GM23338 (cell line): ENCODE results near the gene PHLPP2. TPM values are rescaled to one million over a fixed set of nuclear protein-coding genes. Genes with fewer than 3 reads are reported as not detected.

ENCODE experiments used
- ATAC-seq: fragments of 200-7000 bp; cut with Tn5 transposase; 3 replicates; pipeline ENCODE4 v1.9.1; 2020
- DNase-seq: peaks from one replicate; pipeline ENCODE4 v3.0.0-alpha.2; 2015; ENCODE audit warnings: low spot score
- H2AFZ ChIP-seq: fragments of 200-600 bp; sonication (generic); 2 replicates; pipeline ENCODE4 v1.8.0; 2016; ENCODE audit warnings: antibody characterized with exemption, mild to moderate bottlenecking, moderate library complexity
- H3F3A ChIP-seq: fragments of 200-600 bp; sonication (generic); replicated peaks from 2 replicates; pipeline ENCODE4 v1.8.0; 2017; ENCODE audit warnings: antibody characterized with exemption, mixed run types, low read depth
- H3K27ac ChIP-seq: fragments of 200-600 bp; sonication (generic); 2 replicates; pipeline ENCODE4 v1.6.1; 2016; ENCODE audit warnings: low read depth
- H3K27me3 ChIP-seq: fragments of 200-600 bp; sonication (generic); 2 replicates; pipeline ENCODE4 v1.8.0; 2016; ENCODE audit warnings: mild to moderate bottlenecking, mixed run types, moderate library complexity; ENCODE audit not compliant: insufficient read depth
- H3K36me3 ChIP-seq: fragments of 200-600 bp; sonication (generic); 2 replicates; pipeline ENCODE4 v1.8.0; 2016; ENCODE audit warnings: mild to moderate bottlenecking; ENCODE audit not compliant: insufficient read depth
- H3K4me1 ChIP-seq: fragments of 200-600 bp; sonication (generic); 2 replicates; pipeline ENCODE4 v1.8.0; 2016; ENCODE audit warnings: mild to moderate bottlenecking, moderate library complexity; ENCODE audit not compliant: insufficient read depth
- H3K4me2 ChIP-seq: fragments of 200-600 bp; sonication (generic); 2 replicates; pipeline ENCODE4 v1.7.1; 2017; ENCODE audit warnings: mixed run types
- H3K4me3 ChIP-seq: fragments of 200-600 bp; sonication (generic); 2 replicates; pipeline ENCODE4 v1.6.1; 2016; ENCODE audit warnings: mixed run types
- H3K79me2 ChIP-seq: fragments of 200-600 bp; sonication (generic); replicated peaks from 2 replicates; pipeline ENCODE4 v1.8.0; 2017; ENCODE audit warnings: mild to moderate bottlenecking; ENCODE audit not compliant: insufficient read depth
- H3K9me2 ChIP-seq: fragments of 200-600 bp; sonication (generic); 2 replicates; pipeline ENCODE4 v1.8.0; 2017; ENCODE audit not compliant: insufficient read depth
- H4K20me1 ChIP-seq: fragments of 200-600 bp; sonication (generic); replicated peaks from 2 replicates; pipeline ENCODE4 v1.8.0; 2017; ENCODE audit warnings: mild to moderate bottlenecking; ENCODE audit not compliant: insufficient read depth
- H3K27ac Mint-ChIP-seq: 2 replicates; pipeline ENCODE4 v1.8.0; 2020; ENCODE audit warnings: inconsistent platforms, mild to moderate bottlenecking, moderate library complexity, mixed read lengths
- H3K27me3 Mint-ChIP-seq: 3 replicates; pipeline ENCODE4 v1.8.0; 2022; ENCODE audit warnings: low read depth, mild to moderate bottlenecking, moderate library complexity, mixed read lengths, inconsistent platforms; ENCODE audit not compliant: insufficient read depth, poor library complexity
- H3K36me3 Mint-ChIP-seq: 3 replicates; pipeline ENCODE4 v1.8.0; 2021; ENCODE audit warnings: low read depth, mild to moderate bottlenecking, inconsistent platforms, moderate library complexity, mixed read lengths
- H3K4me1 Mint-ChIP-seq: 3 replicates; pipeline ENCODE4 v1.8.0; 2020; ENCODE audit warnings: mild to moderate bottlenecking, inconsistent platforms, mixed read lengths
- H3K4me3 Mint-ChIP-seq: 3 replicates; pipeline ENCODE4 v1.8.0; 2021; ENCODE audit warnings: moderate library complexity, mild to moderate bottlenecking, inconsistent platforms, mixed read lengths
- H3K9me3 Mint-ChIP-seq: 3 replicates; pipeline ENCODE4 v1.8.0; 2020; ENCODE audit warnings: moderate library complexity, mild to moderate bottlenecking, inconsistent platforms, mixed read lengths
- EZH2phosphoT487 ChIP-seq: fragments of 200-600 bp; sonication (generic); IDR thresholded peaks from one replicate; pipeline ENCODE4 v1.8.1; 2018; ENCODE audit warnings: antibody characterized with exemption; ENCODE audit not compliant: unreplicated experiment
- JUNB ChIP-seq: IDR thresholded peaks from one replicate; pipeline ENCODE4 v1.6.1; 2016; ENCODE audit warnings: antibody characterized with exemption; ENCODE audit not compliant: unreplicated experiment
- NANOG ChIP-seq: IDR thresholded peaks from 2 replicates; pipeline ENCODE4 v1.6.1; 2016; ENCODE audit warnings: antibody characterized with exemption, borderline replicate concordance
- POLR2AphosphoS5 ChIP-seq: IDR thresholded peaks from 2 replicates; pipeline ENCODE4 v1.6.1; 2016; ENCODE audit warnings: antibody characterized with exemption, low read depth
- polyA plus RNA-seq: library from polyadenylated mRNA; unstranded; fragments of >200 nt; fragmentation: Nextera tagmentation; extraction: Ambion mirVana; gene quantifications from 2 replicates; pipeline ENCODE4 v1.2.1, GENCODE V29; 2016
- total RNA-seq: library from RNA; depleted of rRNA; stranded (reverse); fragments of >200 nt; shearing (Covaris generic); gene quantifications from 2 replicates; pipeline ENCODE4 v1.2.3, GENCODE V29; 2014
- TF ChIP-seq, protein P1 (sequence below): fragments of 250-450 bp; sonication (Bioruptor Pico); IDR thresholded peaks from 2 replicates; pipeline ENCODE4 v1.5.0; 2020; ENCODE audit warnings: mild to moderate bottlenecking, moderate library complexity
- TF ChIP-seq, protein P2 (sequence below): IDR thresholded peaks from one replicate; pipeline ENCODE4 v1.6.1; 2018; ENCODE audit warnings: antibody characterized with exemption; ENCODE audit not compliant: unreplicated experiment
- TF ChIP-seq, protein P3 (sequence below), 2 experiments: fragments of 200-600 bp in 1 of 2; sonication (generic) in 1 of 2; conservative IDR thresholded peaks; 2 replicates each; pipeline versions ENCODE4 v1.5.1 to v1.6.1; 2016 to 2017; ENCODE audit warnings: antibody characterized with exemption in 2 of 2, low read depth in 2 of 2, mild to moderate bottlenecking in 2 of 2, moderate library complexity in 1 of 2

PHLPP2 gene
- total and polyA plus RNA-seq, 2 experiments from 2014 or later, result 4.2 to 20.5 TPM

DNA sequence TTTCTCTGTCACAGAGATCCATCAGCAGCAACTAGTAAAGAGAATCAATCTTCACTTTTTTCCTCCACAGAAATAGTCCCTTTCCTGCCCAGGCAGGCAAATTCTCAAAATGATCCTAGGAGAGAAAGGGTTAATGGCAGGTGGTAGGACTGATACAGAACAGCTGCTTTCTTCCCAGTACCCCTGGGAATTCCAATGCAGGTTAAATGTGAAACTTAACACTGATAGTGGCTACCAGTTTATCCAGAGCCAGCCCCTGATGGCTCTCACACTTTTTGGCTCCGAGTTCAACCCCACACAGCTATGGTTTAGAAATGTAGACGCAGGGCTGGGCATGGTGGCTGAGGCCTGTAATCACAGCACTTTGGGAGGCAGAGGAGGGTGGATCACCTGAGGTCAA is 76.3 kb downstream of the PHLPP2 start:
- H3K79me2 ChIP-seq, result no peaks in the 10 kb centered on the region
- Mint-ChIP-seq H3K27me3 (no peaks in the 10 kb centered on the region), H3K36me3 (peaks cover 19% of the 10 kb centered on the region), H3K27ac (no peak overlapping the region), H3K4me1 (peaks cover 5% of the 10 kb centered on the region; the same call in 2 of the 3 replicates), H3K9me3 (no peaks in the 10 kb centered on the region), H3K4me3 (no peak overlapping the region)
- ATAC-seq (no peak), DNase-seq (no peak)
- no peaks in the 10 kb centered on the region for H3K9me2 ChIP-seq
- H3F3A ChIP-seq, result peaks cover 5% of the 10 kb centered on the region; the same call in 1 of the 2 replicates
- H4K20me1 ChIP-seq, result peaks cover 16% of the 10 kb centered on the region
- H3K4me3 ChIP-seq, result no peak overlapping the region
- H3K27ac ChIP-seq, result no peak overlapping the region
- H3K36me3 ChIP-seq, result peaks cover 5% of the 10 kb centered on the region
- no peak overlapping the region for H2AFZ ChIP-seq
- peaks cover 6% of the 10 kb centered on the region; the same call in 1 of the 2 replicates for H3K4me1 ChIP-seq
- H3K27me3 ChIP-seq, result no peaks in the 10 kb centered on the region
- H3K4me2 ChIP-seq, result no peak overlapping the region
- TF ChIP-seq POLR2AphosphoS5 (no peak), JUNB (no peak), EZH2phosphoT487 (no peak), NANOG (no peak)
- TF ChIP-seq, protein P1, sequence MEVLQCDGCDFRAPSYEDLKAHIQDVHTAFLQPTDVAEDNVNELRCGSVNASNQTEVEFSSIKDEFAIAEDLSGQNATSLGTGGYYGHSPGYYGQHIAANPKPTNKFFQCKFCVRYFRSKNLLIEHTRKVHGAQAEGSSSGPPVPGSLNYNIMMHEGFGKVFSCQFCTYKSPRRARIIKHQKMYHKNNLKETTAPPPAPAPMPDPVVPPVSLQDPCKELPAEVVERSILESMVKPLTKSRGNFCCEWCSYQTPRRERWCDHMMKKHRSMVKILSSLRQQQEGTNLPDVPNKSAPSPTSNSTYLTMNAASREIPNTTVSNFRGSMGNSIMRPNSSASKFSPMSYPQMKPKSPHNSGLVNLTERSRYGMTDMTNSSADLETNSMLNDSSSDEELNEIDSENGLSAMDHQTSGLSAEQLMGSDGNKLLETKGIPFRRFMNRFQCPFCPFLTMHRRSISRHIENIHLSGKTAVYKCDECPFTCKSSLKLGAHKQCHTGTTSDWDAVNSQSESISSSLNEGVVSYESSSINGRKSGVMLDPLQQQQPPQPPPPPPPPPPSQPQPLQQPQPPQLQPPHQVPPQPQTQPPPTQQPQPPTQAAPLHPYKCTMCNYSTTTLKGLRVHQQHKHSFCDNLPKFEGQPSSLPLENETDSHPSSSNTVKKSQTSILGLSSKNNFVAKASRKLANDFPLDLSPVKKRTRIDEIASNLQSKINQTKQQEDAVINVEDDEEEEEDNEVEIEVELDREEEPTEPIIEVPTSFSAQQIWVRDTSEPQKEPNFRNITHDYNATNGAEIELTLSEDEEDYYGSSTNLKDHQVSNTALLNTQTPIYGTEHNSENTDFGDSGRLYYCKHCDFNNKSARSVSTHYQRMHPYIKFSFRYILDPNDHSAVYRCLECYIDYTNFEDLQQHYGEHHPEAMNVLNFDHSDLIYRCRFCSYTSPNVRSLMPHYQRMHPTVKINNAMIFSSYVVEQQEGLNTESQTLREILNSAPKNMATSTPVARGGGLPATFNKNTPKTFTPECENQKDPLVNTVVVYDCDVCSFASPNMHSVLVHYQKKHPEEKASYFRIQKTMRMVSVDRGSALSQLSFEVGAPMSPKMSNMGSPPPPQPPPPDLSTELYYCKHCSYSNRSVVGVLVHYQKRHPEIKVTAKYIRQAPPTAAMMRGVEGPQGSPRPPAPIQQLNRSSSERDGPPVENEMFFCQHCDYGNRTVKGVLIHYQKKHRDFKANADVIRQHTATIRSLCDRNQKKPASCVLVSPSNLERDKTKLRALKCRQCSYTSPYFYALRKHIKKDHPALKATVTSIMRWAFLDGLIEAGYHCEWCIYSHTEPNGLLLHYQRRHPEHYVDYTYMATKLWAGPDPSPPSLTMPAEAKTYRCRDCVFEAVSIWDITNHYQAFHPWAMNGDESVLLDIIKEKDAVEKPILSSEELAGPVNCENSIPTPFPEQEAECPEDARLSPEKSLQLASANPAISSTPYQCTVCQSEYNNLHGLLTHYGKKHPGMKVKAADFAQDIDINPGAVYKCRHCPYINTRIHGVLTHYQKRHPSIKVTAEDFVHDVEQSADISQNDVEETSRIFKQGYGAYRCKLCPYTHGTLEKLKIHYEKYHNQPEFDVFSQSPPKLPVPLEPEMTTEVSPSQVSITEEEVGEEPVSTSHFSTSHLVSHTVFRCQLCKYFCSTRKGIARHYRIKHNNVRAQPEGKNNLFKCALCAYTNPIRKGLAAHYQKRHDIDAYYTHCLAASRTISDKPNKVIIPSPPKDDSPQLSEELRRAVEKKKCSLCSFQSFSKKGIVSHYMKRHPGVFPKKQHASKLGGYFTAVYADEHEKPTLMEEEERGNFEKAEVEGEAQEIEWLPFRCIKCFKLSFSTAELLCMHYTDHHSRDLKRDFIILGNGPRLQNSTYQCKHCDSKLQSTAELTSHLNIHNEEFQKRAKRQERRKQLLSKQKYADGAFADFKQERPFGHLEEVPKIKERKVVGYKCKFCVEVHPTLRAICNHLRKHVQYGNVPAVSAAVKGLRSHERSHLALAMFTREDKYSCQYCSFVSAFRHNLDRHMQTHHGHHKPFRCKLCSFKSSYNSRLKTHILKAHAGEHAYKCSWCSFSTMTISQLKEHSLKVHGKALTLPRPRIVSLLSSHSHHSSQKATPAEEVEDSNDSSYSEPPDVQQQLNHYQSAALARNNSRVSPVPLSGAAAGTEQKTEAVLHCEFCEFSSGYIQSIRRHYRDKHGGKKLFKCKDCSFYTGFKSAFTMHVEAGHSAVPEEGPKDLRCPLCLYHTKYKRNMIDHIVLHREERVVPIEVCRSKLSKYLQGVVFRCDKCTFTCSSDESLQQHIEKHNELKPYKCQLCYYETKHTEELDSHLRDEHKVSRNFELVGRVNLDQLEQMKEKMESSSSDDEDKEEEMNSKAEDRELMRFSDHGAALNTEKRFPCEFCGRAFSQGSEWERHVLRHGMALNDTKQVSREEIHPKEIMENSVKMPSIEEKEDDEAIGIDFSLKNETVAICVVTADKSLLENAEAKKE (CRISPR knock-in tag), result no peak
- TF ChIP-seq, protein P2, sequence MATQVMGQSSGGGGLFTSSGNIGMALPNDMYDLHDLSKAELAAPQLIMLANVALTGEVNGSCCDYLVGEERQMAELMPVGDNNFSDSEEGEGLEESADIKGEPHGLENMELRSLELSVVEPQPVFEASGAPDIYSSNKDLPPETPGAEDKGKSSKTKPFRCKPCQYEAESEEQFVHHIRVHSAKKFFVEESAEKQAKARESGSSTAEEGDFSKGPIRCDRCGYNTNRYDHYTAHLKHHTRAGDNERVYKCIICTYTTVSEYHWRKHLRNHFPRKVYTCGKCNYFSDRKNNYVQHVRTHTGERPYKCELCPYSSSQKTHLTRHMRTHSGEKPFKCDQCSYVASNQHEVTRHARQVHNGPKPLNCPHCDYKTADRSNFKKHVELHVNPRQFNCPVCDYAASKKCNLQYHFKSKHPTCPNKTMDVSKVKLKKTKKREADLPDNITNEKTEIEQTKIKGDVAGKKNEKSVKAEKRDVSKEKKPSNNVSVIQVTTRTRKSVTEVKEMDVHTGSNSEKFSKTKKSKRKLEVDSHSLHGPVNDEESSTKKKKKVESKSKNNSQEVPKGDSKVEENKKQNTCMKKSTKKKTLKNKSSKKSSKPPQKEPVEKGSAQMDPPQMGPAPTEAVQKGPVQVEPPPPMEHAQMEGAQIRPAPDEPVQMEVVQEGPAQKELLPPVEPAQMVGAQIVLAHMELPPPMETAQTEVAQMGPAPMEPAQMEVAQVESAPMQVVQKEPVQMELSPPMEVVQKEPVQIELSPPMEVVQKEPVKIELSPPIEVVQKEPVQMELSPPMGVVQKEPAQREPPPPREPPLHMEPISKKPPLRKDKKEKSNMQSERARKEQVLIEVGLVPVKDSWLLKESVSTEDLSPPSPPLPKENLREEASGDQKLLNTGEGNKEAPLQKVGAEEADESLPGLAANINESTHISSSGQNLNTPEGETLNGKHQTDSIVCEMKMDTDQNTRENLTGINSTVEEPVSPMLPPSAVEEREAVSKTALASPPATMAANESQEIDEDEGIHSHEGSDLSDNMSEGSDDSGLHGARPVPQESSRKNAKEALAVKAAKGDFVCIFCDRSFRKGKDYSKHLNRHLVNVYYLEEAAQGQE, result no peak
- TF ChIP-seq, protein P3, sequence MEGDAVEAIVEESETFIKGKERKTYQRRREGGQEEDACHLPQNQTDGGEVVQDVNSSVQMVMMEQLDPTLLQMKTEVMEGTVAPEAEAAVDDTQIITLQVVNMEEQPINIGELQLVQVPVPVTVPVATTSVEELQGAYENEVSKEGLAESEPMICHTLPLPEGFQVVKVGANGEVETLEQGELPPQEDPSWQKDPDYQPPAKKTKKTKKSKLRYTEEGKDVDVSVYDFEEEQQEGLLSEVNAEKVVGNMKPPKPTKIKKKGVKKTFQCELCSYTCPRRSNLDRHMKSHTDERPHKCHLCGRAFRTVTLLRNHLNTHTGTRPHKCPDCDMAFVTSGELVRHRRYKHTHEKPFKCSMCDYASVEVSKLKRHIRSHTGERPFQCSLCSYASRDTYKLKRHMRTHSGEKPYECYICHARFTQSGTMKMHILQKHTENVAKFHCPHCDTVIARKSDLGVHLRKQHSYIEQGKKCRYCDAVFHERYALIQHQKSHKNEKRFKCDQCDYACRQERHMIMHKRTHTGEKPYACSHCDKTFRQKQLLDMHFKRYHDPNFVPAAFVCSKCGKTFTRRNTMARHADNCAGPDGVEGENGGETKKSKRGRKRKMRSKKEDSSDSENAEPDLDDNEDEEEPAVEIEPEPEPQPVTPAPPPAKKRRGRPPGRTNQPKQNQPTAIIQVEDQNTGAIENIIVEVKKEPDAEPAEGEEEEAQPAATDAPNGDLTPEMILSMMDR (conservative IDR thresholded peaks at IDR 0.05; ENCODE audit: low read depth in 2 of 2), result no peak
